IPS-NIHi7 (cell line): ENCODE results near the gene ZHX3.
A peak's percentile ranks its signal among the peaks of the same experiment; 100 is the strongest.
"Not testable (repeated sequence)": the region's sequence is repeated elsewhere in the genome, so short reads cannot be mapped to it uniquely, and the experiment has no call there.

Experiments
- DNase-seq: peaks from one replicate; pipeline ENCODE4 v3.0.0; 2012; ENCODE audit warnings: mixed read lengths; ENCODE audit errors: extremely low spot score

ZHX3 gene

GRCh38 chr20:41135888-41136679, 181.4 kb downstream of the ZHX3 start:
- DNase-seq = no peak

GRCh38 chr20:41135187-41135887, 182.2 kb downstream of the ZHX3 start:
- peak; percentile 81 for DNase-seq

GRCh38 chr20:41134362-41135186, 183.0 kb downstream of the ZHX3 start:
- no peak for DNase-seq

GRCh38 chr20:41133709-41134361, 183.7 kb downstream of the ZHX3 start:
- DNase-seq = no peak

- not testable (repeated sequence) for DNase-seq
Measured at GRCh38 chr20:41132388-41132775, 185.1 kb downstream of the ZHX3 start.

GRCh38 chr20:41131594-41132387, 185.7 kb downstream of the ZHX3 start:
- no peak for DNase-seq
